ENCODE measurements around the gene WDR45B.

The WDR45B gene

GRCh38 chr17:82633343-82633742 is 14.9 kb downstream of the WDR45B start:
- in situ Hi-C loops (cut with HindIII; ENCODE audit: low sequenced_read_pairs): no loop called here
- no peak for TF ChIP-seq CTCF (IDR thresholded peaks at IDR 0.05; ENCODE audit: low read depth, low read length, missing control alignments)
- H3K4me3 ChIP-seq (ENCODE audit: low read depth, low read length): no peak overlapping the region
- DNase-seq (ENCODE audit: low read depth): no peak

- DNase-seq (ENCODE audit: low read depth): no peak
- in situ Hi-C loops (cut with HindIII; ENCODE audit: low sequenced_read_pairs): no loop called here
- H3K4me3 ChIP-seq (ENCODE audit: low read depth, low read length): no peak overlapping the region
- TF ChIP-seq CTCF (IDR thresholded peaks at IDR 0.05; ENCODE audit: low read depth, low read length, missing control alignments): no peak
Observed at GRCh38 chr17:82632451-82632850, 15.8 kb downstream of the WDR45B start.

GRCh38 chr17:82631544-82631943 is 16.7 kb downstream of the WDR45B start:
- in situ Hi-C loops (cut with HindIII; ENCODE audit: low sequenced_read_pairs): no loop called here
- no peak for DNase-seq (ENCODE audit: low read depth)
- TF ChIP-seq CTCF (IDR thresholded peaks at IDR 0.05; ENCODE audit: low read depth, low read length, missing control alignments): no peak
- no peak overlapping the region for H3K4me3 ChIP-seq (ENCODE audit: low read depth, low read length)

GRCh38 chr17:82630212-82630611 is 18.0 kb downstream of the WDR45B start:
- in situ Hi-C loops (cut with HindIII; ENCODE audit: low sequenced_read_pairs): no loop called here
- H3K4me3 ChIP-seq (ENCODE audit: low read depth, low read length): no peak overlapping the region
- no peak for TF ChIP-seq CTCF (IDR thresholded peaks at IDR 0.05; ENCODE audit: low read depth, low read length, missing control alignments)
- DNase-seq (ENCODE audit: low read depth): no peak

GRCh38 chr17:82629748-82630147 is 18.5 kb downstream of the WDR45B start:
- in situ Hi-C loops (cut with HindIII; ENCODE audit: low sequenced_read_pairs): no loop called here
- no peak for TF ChIP-seq CTCF (IDR thresholded peaks at IDR 0.05; ENCODE audit: low read depth, low read length, missing control alignments)
- no peak for DNase-seq (ENCODE audit: low read depth)
- no peak overlapping the region for H3K4me3 ChIP-seq (ENCODE audit: low read depth, low read length)

GRCh38 chr17:82627405-82627804 is 20.8 kb downstream of the WDR45B start:
- in situ Hi-C loops (cut with HindIII; ENCODE audit: low sequenced_read_pairs): no loop called here
- H3K4me3 ChIP-seq (ENCODE audit: low read depth, low read length): no peak overlapping the region
- TF ChIP-seq CTCF (IDR thresholded peaks at IDR 0.05; ENCODE audit: low read depth, low read length, missing control alignments): no peak
- DNase-seq (ENCODE audit: low read depth): no peak

- no peak overlapping the region for H3K4me3 ChIP-seq (ENCODE audit: low read depth, low read length)
- in situ Hi-C loops (cut with HindIII; ENCODE audit: low sequenced_read_pairs): no loop called here
- DNase-seq (ENCODE audit: low read depth): no peak
Observed at GRCh38 chr17:82623707-82624106, 24.5 kb downstream of the WDR45B start.

More at GRCh38 chr17:82623707-82624106, 24.5 kb downstream of the WDR45B start:
- TF ChIP-seq CTCF (IDR thresholded peaks at IDR 0.05; ENCODE audit: low read depth, low read length, missing control alignments): no peak
